HG02884 (cell line): ENCODE data around the gene PCDHGB5.

Experiments used
- ATAC-seq: cut with Tn5 transposase; IDR thresholded peaks from one replicate; pipeline ENCODE4 v1.9.1; 2021; ENCODE audit warnings: mild to moderate bottlenecking, moderate library complexity; ENCODE audit not compliant: unreplicated experiment

The PCDHGB5 gene

DNA sequence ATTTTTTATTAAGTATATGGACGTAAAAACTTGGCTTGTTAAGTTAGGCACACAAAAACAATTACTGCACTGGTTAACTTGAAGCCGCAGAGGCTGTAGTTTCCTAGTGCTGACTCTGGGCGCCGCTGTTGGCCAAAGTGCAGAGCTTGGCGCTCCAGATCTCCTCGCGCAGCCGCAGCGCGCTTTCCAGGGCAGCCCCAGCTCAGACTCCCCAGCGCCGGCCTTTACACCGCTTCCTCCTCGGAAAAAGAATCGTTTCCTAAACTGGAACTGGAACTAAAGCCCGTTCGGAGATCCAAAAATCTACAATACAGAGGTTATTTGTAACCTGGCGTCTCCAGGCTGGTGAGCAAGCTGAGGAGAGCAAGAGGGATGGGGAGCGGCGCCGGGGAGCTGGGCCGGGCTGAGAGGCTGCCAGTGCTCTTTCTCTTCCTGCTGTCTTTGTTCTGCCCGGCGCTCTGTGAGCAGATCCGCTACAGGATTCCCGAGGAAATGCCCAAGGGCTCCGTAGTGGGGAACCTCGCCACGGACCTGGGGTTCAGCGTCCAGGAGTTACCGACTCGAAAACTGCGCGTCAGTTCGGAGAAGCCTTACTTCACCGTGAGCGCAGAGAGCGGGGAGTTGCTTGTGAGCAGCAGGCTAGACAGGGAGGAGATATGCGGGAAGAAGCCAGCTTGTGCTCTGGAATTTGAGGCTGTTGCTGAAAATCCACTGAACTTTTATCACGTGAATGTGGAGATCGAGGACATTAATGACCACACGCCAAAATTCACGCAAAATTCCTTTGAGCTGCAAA lies at the start of gene PCDHGB5:
Gene PCDHGB5, plus strand, starts transcription at position 192 of the 796 bp plus-strand sequence. Its CDS starts 181 bp downstream, at position 373.
- ATAC-seq = peak; percentile 63

DNA sequence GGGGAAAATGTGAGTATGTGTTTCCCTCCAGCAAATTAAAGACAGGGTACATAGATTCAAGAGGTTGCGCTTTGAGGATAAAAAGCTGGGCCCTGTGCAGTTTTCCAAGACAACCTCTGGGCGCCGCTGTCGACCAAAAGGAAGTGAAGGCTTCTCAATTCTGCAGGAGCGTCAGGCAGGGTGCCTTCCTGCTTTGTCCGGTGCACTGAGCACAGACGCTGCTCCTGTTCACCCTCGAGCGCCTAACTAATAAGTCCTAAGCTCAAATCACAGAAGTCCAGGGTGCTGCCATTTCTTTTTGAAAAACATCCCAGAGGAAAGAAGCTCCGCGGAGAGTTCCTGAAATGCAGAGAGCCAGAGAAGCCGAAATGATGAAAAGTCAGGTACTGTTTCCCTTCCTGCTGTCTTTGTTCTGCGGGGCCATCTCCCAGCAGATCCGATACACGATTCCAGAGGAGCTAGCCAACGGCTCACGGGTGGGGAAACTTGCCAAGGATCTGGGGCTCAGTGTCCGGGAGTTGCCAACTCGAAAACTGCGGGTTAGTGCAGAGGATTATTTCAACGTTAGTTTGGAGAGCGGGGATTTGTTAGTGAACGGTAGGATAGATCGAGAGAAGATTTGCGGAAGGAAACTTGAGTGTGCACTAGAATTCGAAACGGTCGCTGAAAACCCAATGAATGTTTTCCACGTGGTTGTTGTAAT lies 47.7 kb upstream of the PCDHGB5 start, which contains the start of gene PCDHGB1:
Gene PCDHGB1, plus strand, starts transcription at position 183 of the 703 bp plus-strand sequence. Its CDS starts 162 bp downstream, at position 345.
- peak; percentile 73 for ATAC-seq

DNA sequence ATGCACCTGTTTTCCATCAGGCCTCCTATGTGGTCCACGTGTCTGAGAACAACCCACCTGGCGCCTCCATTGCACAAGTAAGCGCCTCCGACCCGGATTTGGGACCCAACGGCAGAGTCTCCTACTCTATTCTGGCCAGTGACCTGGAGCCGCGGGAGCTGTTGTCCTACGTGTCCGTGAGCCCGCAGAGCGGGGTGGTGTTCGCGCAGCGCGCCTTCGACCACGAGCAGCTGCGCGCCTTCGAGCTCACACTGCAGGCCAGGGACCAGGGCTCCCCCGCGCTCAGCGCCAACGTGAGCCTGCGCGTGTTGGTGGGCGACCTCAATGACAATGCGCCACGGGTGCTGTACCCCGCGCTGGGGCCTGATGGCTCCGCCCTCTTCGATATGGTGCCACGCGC lies 46.2 kb upstream of the PCDHGB5 start:
- ATAC-seq = no peak

DNA sequence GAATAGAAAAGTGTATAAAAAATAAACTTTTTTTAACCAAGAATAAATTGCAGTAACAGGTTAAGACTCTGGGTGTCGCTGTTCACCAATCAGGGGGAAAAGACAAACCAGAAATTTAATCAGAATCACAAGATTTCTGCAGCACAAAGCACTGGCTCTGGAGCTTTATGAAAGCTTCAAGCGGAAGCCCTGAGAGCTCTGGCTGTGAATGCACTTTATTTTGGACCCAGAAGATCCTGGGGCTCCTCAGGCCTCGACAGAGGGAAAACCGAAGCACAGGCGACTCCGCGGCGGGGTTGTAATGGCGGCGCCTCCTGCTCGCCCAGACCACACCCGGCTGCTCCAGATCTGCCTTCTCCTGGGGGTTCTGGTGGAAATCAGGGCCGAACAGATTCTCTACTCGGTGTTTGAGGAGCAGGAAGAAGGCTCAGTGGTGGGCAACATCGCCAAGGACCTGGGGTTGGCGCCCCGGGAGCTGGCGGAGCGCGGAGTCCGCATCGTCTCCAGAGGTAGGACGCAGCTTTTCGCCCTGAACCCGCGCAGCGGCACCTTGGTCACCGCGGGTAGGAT lies 42.8 kb upstream of the PCDHGB5 start, which contains the start of gene PCDHGA4:
Gene PCDHGA4, plus strand, starts transcription at position 122 of the 570 bp plus-strand sequence. Its CDS starts 87 bp downstream, at position 209.
- no peak for ATAC-seq

DNA sequence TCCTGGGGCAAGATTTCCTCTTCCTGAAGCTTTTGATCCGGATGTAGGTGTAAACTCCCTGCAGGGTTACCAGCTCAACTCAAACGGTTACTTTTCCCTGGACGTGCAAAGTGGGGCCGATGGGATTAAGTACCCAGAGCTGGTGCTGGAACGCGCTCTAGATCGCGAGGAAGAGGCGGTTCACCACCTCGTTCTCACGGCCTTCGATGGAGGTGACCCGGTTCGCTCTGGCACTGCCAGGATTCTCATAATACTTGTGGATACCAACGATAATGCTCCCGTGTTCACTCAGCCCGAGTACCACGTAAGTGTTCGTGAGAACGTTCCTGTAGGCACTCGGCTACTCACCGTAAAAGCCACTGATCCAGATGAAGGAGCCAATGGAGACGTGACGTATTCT lies 42.1 kb upstream of the PCDHGB5 start:
- ATAC-seq = no peak

DNA sequence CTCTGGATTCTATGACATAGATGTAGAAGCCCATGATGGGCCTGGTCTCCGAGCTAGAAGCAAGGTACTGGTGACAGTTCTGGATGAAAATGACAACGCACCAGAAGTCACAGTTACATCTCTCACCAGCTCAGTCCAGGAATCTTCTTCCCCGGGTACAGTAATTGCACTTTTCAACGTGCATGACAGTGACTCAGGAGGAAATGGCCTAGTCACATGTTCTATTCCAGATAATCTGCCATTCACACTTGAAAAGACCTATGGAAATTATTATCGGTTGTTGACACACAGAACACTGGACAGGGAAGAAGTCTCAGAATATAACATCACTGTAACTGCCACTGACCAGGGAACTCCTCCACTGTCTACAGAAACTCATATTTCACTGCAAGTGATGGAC lies 41.6 kb upstream of the PCDHGB5 start:
- ATAC-seq = no peak

DNA sequence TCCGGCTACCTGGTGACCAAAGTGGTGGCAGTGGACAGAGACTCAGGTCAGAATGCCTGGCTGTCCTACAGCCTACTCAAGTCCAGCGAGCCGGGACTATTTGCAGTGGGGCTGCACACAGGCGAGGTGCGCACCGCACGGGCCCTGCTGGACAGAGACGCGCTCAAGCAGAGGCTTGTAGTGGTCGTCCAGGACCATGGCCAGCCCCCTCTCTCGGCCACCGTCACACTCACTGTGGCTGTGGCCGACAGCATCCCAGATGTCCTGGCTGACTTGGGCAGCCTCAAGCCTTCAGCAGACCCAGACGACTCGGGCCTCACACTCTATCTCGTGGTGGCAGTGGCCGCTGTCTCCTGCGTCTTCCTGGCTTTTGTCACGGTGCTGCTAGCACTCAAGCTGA lies 40.8 kb upstream of the PCDHGB5 start:
- ATAC-seq = no peak

DNA sequence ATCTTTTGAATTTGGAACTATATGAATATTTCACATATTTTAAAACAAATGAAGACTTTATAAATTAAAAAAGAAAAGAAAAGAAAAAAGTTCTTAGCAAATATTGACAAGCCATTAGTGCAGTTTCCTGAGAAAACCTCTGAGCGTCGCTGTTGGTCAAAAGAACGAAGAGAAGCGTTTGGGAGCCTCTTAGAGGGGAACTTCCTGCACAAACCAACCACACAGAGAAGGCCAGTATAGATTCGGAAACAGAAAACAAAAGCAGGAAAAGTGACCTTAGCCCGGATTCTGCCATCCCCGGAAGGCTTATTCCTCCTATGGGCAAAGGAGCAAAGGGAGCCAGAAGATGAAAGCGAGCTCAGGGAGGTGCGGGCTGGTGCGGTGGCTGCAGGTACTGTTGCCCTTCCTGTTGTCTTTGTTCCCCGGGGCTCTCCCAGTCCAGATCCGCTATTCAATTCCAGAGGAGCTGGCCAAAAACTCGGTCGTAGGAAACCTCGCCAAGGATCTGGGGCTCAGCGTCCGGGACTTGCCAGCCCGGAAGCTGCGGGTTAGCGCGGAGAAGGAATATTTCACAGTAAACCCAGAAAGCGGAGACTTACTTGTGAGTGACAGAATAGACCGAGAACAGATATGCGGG lies 37.8 kb upstream of the PCDHGB5 start, which contains the start of gene PCDHGB2:
Gene PCDHGB2, plus strand, starts transcription at position 205 of the 637 bp plus-strand sequence. Its CDS starts 142 bp downstream, at position 347.
- ATAC-seq = no peak

DNA sequence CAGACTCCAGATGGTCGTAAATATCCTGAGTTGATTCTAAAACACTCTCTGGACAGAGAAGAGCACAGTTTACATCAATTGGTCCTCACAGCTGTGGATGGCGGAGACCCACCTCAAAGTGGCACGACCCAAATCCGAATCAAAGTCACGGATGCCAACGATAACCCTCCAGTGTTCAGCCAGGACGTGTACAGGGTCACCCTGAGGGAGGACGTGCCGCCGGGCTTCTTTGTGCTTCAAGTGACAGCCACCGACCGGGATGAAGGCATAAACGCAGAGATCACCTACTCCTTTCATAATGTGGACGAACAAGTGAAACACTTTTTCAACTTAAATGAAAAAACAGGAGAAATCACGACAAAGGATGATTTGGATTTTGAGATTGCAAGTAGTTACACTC lies 37.1 kb upstream of the PCDHGB5 start:
- ATAC-seq = no peak

DNA sequence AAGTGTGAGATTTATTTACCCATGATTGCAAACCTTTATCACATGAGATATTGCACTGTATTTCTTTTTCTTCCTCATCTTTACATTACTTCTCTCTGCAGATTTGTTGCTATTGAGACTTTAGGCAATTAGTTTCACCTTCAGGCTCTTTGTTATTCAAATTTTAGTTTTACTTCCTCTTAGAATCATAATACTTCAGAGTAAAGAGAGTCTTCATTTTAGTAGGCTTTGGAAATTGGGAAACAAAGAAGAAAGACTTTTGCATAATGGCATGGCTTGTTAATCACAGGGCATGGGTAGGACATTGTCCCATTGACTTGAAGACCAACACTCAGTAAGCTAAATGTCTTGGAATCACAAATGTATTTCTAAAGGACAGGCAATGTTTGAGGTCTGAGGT lies 35.0 kb upstream of the PCDHGB5 start:
- no peak for ATAC-seq

DNA sequence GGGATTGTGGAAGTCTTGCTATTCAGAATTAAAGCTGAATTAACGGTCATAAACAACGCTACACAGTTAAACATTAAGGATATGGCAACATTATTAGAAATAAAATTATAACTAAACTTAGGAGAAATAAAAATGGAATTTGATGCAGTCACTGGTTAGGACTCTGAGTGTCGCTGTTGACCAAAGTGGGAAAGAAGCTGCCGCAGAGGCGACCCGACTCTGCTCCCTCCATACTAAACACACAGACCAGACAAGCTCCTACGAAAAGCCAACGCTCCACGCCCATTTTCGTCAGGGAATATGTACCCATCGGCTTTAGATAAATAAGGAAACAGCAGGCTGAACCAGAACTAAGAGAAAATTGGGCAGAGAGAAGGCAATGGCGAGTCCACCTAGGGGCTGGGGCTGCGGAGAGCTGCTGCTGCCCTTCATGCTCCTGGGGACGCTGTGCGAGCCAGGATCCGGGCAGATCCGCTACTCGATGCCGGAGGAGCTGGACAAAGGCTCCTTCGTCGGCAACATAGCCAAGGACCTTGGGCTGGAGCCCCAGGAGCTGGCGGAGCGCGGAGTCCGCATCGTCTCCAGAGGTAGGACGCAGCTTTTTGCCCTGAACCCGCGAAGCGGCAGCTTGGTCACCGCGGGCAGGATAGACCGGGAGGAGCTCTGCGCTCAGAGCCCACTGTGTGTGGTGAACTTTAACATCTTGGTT lies 33.6 kb upstream of the PCDHGB5 start, which contains the start of gene PCDHGA5:
Gene PCDHGA5, plus strand, starts transcription at position 211 of the 709 bp plus-strand sequence. Its CDS starts 169 bp downstream, at position 380.
- ATAC-seq = no peak

DNA sequence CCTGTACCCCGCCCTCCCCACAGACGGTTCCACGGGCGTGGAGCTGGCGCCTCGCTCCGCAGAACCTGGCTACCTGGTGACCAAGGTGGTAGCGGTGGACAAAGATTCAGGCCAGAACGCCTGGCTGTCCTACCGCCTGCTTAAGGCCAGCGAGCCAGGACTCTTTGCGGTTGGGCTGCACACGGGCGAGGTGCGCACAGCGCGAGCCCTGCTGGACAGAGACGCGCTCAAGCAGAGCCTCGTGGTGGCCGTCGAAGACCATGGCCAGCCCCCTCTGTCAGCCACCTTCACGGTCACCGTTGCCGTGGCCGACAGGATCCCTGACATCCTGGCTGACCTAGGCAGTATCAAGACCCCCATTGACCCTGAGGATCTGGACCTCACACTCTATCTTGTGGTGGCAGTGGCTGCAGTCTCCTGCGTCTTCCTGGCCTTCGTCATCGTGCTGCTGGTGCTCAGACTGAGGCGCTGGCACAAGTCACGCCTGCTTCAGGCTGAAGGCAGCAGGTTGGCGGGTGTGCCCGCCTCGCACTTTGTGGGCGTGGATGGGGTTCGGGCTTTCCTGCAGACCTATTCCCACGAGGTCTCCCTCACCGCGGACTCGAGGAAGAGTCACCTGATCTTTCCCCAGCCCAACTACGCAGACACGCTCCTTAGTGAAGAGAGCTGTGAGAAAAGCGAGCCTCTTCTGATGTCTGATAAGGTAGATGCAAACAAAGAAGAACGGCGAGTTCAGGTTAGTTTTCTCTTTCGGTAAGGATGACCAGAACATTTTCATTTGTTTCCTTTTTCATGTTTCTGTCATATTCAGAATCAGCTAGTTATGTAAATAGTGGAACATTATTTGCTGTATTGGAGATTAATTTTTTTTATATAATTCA lies 31.5 kb upstream of the PCDHGB5 start:
- no peak for ATAC-seq

DNA sequence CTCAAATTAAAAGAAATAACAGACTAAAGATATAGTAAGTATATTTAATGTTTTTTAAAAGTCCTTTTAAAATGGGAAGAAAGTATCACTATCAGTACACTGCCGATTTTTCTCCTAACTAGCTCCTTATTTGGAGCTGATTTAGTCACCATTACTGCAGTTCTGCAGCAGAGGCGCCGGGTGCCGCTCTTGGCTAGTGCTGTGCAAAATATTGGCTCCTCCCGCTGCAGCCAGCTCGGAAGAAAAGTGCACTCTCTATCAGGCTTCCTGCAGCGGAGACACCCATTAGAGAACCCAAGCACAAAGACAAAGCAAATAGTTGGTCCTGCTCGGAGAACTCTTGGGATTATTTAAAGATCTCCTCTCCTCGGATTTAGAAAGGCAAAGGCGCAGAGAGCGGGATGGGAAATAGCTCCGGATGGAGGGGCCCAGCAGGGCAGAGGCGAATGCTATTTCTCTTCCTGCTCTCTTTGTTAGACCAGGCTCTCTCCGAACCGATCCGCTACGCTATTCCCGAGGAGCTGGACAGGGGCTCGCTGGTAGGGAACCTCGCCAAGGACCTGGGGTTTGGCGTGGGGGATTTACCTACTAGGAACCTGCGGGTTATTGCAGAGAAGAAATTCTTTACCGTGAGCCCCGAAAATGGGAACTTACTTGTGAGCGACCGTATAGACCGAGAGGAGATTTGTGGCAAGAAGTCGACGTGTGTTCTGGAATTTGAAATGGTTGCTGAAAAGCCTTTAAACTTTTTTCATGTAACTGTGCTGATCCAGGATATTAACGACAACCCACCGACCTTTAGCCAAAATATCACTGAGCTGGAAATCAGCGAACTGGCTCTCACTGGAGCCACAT lies 27.5 kb upstream of the PCDHGB5 start, which contains the start of gene PCDHGB3:
Gene PCDHGB3, plus strand, starts transcription at position 249 of the 855 bp plus-strand sequence. Its CDS starts 153 bp downstream, at position 402.
- ATAC-seq = peak; percentile 98

DNA sequence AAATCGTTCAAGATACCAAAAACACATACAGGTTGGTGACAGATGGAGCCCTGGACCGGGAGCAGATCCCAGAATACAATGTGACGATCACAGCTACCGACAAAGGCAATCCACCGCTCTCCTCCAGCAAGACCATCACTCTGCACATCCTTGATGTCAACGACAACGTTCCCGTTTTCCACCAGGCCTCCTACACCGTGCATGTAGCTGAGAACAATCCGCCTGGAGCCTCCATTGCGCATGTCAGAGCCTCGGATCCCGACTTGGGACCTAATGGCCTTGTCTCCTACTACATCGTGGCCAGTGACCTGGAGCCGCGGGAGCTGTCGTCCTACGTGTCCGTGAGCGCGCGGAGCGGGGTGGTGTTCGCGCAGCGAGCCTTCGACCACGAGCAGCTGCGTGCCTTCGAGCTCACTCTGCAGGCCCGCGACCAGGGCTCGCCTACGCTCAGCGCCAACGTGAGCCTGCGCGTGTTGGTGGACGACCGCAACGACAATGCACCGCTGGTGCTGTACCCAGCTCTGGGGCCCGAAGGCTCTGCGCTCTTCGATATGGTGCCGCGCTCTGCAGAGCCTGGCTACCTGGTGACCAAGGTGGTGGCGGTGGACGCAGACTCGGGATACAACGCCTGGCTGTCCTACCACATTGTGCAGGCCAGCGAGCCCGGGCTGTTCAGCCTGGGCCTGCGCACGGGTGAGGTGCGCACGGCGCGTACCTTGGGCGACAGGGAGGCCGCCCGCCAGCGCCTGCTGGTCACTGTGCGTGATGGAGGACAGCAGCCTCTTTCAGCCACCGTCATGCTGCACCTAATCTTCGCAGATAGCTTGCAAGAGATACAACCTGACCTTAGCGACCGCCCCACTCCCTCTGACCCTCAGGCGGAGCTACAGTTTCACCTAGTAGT lies 25.9 kb upstream of the PCDHGB5 start:
- no peak for ATAC-seq

DNA sequence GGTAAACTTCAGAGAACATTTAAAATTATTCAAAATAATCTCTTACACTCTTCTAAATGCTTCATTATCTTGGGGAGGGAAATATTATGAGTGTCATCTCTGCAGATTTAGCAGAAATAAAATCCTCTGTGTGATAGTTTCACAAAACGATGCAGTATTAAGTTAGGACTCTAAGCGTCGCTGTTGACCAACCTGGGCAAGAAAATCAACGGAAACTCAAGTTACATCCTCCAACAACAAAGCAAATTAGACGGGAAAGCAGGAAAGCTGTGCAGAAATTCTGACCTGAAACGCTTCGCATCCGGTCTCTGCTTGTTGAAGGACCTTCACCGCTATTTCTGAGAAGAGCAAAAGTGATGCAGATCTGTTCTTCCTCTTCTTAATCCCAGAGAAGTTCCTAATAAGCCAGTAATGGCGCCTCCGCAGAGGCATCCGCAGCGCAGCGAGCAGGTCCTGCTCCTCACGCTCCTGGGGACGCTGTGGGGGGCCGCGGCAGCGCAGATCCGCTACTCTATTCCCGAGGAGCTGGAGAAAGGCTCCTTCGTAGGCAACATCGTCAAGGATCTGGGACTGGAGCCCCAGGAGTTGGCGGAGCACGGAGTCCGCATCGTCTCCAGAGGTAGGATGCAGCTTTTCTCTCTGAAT lies 24.0 kb upstream of the PCDHGB5 start, which contains the start of gene PCDHGA6:
Gene PCDHGA6, plus strand, starts transcription at position 219 of the 645 bp plus-strand sequence. Its CDS starts 193 bp downstream, at position 412.
- ATAC-seq = no peak

DNA sequence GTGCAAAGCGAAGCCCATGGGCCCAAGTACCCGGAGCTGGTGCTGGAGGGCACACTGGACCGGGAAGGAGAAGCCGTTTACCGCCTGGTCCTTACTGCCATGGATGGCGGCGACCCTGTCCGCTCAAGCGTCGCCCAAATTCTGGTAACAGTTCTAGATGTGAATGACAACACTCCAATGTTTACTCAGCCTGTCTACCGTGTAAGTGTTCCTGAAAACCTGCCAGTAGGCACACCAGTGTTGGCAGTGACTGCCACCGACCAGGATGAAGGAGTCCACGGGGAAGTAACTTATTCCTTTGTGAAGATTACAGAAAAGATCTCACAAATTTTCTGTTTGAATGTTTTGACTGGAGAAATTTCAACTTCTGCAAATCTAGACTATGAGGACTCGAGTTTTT lies 23.1 kb upstream of the PCDHGB5 start:
- no peak for ATAC-seq
